HG02884 (cell line): ENCODE measurements around the gene CASTOR1.

Experiments used
- ATAC-seq: cut with Tn5 transposase; IDR thresholded peaks from one replicate; pipeline ENCODE4 v1.9.1; 2021; ENCODE audit warnings: mild to moderate bottlenecking, moderate library complexity; ENCODE audit not compliant: unreplicated experiment

CASTOR1 gene

GRCh38 chr22:30247561-30247960 is 41.7 kb downstream of the CASTOR1 start:
- no peak for ATAC-seq

GRCh38 chr22:30246814-30247376 is 42.4 kb downstream of the CASTOR1 start:
- no peak for ATAC-seq

DNA sequence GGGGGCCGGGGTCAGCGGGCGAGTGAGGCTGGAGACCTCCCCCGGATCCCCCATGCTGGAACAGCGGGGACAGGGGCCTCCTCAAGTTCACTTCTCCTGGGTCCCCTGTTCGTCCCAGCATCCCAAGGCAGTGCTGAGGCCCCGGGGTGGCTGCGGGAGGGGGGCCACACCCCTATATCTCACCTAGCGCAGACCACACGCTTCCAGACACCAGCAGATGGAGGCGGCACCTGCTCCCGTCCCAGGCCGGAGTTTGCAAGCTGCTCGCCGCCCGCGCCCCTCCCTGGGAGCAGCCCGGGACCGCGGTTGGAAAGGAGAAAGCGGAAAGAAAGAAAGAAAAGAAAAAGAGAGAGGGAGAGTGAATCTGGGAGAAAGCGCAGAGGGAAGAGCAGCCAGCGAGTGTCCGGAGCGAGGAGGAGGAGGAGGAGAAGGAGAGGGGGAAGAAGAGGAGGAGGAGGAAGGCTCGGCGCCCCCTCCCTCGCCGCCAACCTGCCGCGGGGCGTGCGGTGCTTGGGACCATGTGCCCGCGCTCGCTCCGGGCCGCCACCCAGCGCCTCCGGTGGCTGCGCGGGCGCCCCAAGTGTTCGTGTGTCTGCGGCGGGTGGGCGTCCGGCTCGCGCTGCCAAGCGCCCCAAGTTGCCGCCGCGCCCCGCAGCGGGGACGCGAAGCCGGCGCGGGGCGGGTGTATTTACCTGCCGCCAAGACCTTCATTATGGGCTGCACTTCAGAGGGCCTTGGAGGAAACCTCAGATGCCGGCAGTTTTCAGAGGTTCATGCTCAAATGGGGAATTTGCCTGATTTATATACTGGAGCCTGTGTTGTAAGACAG is 43.1 kb downstream of the CASTOR1 start, which contains the start of gene LIF:
Gene LIF (minus strand): TSS at position 775 of the 829 bp plus-strand sequence. CDS start 64 bp downstream, at position 711.
- no peak for ATAC-seq

GRCh38 chr22:30245181-30245984 is 43.9 kb downstream of the CASTOR1 start:
- ATAC-seq = no peak

DNA sequence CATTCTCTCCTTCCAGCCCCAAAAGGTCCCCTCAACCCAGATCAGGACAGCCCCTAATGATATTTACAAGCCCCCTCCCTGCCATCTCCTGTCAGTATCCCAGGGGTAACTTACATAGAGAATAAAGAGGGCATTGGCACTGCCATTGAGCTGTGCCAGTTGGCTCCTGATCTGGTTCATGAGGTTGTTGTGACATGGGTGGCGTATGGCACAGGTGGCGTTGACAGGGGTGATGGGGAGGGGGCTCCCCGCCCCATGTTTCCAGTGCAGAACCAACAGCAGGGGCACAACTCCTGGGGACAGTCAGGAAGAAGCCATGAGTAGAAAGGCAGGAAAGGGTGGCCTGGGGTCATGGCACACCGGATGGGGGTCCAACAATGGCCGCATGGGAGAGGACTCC is 44.7 kb downstream of the CASTOR1 start:
- no peak for ATAC-seq

DNA sequence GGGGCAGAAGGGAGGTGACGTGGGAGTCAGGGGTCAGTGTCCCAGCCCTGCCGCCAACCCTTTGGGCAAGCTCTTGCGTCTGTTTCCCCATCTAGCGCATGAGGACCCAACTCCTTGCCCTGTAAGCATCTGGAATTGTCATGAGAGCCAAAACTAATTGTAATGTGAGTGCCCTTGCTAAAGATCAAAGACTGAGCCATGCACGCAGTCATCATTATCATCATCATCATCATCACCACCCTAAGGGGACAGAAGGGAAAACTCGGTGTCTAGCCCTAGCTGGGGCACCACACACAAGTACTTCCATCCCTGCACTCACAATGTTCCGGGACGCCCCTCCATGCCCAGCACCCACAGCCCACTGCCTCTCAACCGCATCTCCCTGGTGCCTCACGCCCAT is 45.2 kb downstream of the CASTOR1 start:
- no peak for ATAC-seq

DNA sequence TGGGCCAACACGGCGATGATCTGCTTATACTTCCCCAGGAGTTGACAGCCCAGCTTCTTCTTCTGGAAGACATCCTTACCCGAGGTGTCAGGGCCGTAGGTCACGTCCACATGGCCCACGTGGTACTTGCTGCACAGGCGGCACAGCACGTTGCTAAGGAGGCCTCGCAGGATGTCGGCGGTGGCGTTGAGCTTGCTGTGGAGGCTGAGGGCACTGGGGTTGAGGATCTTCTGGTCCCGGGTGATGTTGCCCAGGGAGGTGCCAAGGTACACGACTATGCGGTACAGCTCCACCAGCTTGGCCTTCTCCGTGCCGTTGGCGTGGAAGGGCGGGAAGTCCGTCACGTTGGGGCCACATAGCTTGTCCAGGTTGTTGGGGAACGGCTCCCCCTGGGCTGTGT is 45.6 kb downstream of the CASTOR1 start:
- no peak for ATAC-seq

DNA sequence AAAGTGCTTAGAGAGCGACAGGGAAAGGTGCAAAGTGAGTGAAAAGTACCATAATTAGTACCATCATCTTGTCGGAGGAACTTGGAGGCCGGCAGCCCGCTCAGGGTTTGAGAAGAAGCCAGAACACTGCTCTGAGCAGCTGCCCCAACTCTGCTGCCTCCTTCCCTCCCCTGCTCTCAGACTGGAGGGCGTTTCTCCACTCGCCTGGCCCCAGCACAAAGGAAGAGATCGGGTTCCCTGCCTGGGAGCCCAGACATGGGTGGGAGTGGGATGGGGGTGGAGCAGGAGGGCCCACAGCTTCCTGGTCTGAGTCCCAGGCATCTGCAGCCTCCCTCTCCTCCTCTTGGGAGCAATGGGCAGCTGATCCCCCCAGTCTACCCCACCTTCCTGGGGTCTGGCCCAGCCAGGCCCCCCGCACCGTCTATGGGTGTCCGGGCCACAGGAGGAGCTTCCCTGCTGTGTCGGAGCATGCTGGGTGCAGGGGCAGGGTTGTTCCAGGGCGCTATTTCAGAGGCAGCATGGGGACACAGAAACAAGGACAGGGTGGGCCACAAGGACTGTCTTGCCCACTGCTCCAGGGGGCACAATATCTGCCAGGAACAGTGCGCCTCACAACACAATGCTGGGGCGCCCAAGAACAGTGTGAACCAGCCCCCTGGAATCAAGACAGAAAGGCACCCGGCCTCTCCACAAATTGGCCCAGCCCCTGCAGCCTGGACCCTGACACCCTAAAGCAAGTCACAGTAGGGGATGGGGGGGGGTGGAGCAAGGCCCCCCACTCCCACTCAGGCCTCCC is 47.5 kb downstream of the CASTOR1 start:
- ATAC-seq = no peak

DNA sequence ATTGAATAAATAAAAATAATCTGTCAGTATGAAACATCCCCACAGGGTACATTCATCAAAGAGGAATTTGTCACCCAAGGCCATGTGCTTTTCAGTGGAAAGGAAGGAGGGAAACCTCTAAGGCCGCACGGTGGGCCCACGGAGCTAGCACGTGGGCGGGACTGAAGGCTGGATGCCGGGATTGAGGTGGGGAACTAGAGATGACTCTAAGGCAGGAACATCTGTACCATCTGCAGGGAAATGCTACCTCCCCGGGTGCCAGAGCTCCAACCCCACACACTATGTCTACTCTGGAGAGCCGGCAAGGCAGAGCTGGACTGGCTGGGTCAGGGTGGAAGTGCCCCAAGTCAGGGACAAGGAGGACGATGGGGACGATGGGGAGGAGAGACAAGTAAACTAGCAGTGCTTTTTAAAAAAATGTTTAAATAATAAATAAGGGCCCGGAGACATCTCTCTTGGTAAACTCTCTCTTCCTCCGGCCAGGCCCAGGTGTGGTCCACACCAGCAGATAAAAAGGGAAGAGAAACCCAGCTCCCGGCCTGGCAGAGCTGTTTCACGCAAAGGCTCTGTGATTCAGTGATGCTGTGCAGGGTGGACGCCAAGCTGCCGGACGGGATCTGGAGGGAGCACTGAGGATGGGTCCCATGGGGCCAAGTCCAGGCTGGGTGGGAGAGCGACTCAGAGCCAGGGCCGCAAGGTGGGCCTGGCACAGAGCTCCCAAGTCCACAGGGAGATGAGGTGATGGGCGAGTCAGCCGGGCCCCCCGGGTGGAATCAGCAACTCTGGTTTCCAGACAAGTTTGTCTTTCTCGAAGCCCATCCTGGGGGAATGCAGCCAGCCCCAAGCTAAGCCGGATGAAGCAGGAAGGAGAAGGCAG is 48.5 kb downstream of the CASTOR1 start:
- ATAC-seq = no peak

- no peak for ATAC-seq
Observed at GRCh38 chr22:30239488-30240405, 49.6 kb downstream of the CASTOR1 start.

- ATAC-seq = no peak
Observed at GRCh38 chr22:30238661-30239487, 50.4 kb downstream of the CASTOR1 start.

DNA sequence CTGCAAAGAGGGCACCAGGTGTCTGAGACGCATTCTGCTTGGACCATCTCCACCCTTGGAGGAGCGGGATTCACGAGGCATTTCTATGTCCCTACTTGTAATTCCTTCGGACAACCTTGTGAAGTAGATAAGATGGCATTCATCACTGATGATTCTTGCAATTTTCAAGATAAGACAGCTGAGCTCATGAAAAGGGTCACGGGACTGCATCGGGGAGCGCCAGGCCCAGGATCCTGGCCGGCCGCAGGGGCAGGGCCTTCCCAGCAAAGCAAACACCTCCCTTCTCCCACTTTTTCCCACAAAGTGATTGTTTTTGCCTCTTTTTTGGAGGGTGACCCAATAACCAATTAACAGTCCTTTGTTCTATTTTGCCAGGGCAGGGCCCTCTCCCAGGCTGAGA is 51.2 kb downstream of the CASTOR1 start:
- no peak for ATAC-seq

DNA sequence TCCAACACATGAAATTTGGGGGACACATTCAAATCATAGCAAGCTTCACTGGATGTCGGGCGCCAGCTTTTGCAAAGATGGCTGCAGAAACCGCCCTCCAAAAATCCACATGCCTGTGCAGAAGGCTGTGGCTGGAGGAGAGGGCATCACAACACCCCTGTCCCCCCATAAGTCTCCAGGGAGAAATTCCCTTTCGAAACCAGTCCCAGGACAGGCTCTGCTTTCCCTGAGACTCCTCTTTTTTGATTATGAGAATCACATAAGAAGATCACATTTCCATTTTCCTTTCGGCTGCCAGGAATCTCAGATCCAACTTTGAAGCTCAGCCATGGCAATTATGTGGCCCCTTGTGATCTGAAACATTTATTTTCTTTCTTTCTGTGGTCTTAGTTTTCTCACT is 52.4 kb downstream of the CASTOR1 start:
- ATAC-seq = no peak

DNA sequence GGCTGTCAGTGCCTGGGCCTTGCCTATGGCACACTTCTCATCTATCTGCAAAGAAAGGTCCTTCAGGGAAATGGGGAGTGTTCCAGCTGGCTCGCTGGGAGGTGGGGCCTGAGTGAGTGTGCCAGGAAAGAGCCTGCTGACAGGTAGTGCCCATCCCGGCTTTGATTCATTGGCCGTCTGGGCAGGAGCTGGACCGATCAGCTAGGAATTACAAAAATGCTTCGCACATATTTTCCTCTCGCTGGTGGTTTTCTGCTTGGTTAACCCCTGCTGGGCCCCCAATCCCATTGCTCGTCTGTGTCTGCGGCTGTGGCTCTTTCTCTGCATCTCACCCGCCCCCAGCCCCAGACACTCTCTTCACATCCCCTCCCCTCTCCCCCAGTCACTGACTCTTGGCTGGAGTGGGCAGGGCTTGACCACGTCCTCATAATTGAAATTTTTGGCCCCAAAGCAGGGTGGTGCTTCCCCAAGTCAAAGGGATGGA is 53.6 kb downstream of the CASTOR1 start:
- ATAC-seq = no peak
